Activated CD8-positive, alpha-beta memory T cell treated with anti-CD3 and anti-CD28 coated beads for 36 hours (primary cell): ENCODE results near the gene RTN4IP1. TPM values are rescaled to one million over a fixed set of nuclear protein-coding genes. Genes with fewer than 3 reads are reported as not detected.
"Not testable (repeated sequence)": the region's sequence is repeated elsewhere in the genome, so short reads cannot be mapped to it uniquely, and the experiment has no call there.

Experiments
- CTCF ChIA-PET: fragments of 350-600 bp; sonication (Branson Sonifier 250); formaldehyde crosslinking; loops from one replicate; lab custom pipeline; 2021; ENCODE audit warnings: antibody characterized with exemption; lab: Charles Lee
- POLR2A ChIA-PET: fragments of 350-600 bp; sonication (Branson Sonifier 250); formaldehyde crosslinking; loops from one replicate; lab custom pipeline; 2021; ENCODE audit warnings: antibody characterized with exemption; lab: Charles Lee
- total RNA-seq, 2 experiments: library from RNA; stranded (reverse); gene quantifications; one replicate each; pipeline ENCODE4 v1.2.3, GENCODE V29; 2021

Gene RTN4IP1
- total RNA-seq, 2 experiments from 2014 or later: 11.3 to 11.6 TPM

DNA sequence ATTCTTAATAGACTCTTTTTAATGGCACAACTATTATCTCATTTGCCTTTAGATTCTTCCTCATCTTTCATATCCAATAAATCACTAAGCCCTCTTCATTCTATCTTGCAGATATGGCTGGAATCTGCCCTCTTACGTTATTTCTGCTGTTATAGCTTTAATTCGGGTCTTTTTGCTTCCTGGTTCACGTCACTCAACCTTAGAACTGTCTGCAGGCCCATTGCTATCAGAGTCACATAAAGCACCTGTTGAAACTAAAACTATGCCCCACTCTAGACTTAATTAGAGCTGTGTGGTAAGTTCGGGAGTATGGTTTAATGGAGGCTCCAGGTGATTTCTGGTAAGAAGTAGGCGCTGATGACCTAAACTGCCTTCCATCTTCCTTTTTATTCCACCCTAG lies 1.1 kb upstream of the RTN4IP1 start:
- POLR2A ChIA-PET: interaction anchor here (0.6 kb wide), 1 partner anchor 699 kb away, joined by 3 read pairs; no protein-coding TSS in a partner anchor

DNA sequence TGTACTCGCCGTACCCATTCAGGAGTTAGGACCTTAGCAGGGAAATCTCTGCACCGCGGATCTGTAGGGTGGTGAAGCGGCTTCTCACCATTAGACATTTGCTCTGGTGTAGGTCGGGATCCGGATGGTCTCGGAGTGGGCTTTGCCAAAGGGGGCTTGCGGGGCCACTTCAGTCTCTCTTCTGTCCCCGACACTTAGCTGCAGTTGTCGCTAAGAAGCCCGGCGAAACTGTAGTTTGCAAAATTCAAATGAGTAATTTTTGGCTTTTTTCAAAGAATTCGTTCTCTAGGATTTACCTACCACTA lies 513 bp upstream of the RTN4IP1 start:
- ChIA-PET POLR2A (no interaction called here), CTCF (no interaction called here)

More for the DNA sequence above, 1.1 kb upstream of the RTN4IP1 start:
- CTCF ChIA-PET: no interaction called here

DNA sequence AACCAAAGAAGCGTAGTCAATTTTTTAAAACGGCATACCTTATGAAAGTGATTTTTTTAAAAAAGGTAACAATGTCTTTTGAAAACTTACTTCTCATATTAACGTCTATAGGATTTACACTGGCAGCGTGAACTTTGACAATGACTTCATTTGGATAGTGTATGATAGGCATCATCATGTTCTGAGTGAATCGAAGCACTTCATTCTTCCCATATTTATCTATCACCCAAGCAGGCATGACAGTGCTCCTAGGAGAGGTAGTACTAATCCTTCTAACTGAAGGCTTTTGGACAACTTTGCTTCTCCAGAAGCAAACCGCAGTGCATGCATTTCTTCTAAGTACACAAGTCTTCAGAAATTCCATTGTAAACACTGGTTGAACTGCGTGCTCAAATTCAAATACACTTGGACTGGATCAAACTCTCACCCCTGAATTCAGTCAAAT lies 618 bp downstream of the RTN4IP1 start:
- POLR2A ChIA-PET: interaction anchor here (0.5 kb wide), 1 partner anchor 824 kb away, joined by 3 read pairs; no protein-coding TSS in a partner anchor

DNA sequence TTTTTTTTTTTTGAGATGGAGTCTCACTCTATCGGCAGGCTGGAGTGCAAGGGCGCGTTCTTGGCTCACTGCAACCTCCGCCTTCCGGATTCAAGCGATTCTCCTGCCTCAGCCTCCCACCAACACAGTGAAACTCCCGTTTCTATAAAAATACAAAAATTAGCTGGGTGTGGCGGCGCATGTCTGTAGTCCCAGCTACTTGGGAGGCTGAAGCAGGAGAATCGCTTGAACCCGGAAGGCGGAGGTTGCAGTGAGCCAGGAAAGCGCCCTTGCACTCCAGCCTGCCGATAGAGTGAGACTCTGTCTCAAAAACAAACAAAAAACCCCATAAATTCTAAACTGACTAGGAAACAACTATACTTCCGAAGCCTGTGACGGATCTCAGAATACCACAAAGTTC lies 1.5 kb downstream of the RTN4IP1 start:
- POLR2A ChIA-PET: interaction anchor here (0.5 kb wide), 1 partner anchor 324 kb away, joined by 7 read pairs; no protein-coding TSS in a partner anchor
- CTCF ChIA-PET: not testable (repeated sequence)

More for the DNA sequence above, 618 bp downstream of the RTN4IP1 start:
- CTCF ChIA-PET: interaction anchor here (0.6 kb wide), 1 partner anchor 287 kb away, joined by 3 read pairs; no protein-coding TSS in a partner anchor

DNA sequence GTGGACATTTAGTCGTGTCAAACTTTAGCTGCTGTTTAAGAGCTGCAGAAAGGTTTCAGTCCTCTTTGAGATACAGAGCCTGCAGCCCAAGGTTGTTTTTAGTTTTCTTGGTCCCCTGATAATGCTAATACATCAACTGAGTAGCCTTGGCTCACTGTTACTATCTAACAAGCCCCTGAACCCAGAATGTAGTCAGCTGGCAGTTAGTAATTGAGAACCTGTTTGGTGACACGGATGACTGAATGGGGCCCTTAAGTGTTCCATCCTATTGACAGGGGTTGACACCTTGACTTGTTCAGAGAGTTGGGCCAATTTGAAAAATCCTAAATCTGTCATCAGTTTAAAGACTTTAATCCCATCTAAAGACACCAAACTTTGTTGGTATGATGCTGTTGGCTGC lies 2.8 kb downstream of the RTN4IP1 start:
- POLR2A ChIA-PET: no interaction called here
- CTCF ChIA-PET: interaction anchor here (0.9 kb wide), 1 partner anchor 16 kb away, joined by 3 read pairs; no protein-coding TSS in a partner anchor

DNA sequence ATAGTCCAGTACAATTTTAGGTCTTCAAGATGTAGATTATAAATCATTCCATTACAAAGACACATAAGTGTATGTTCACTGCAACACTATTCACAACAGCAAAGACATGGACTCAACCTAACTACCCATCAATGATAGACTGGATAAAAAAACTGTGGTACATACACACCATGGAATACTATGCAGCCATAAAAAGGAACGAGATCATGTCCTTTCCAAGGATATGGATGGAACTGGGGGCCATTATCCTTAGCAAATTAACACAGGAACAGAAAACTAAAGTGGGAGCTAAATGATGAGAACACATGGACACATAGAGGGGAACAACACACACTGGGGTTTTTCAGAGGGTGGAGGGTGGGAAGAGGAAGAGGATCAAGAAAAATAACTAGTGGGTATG lies 6.3 kb downstream of the RTN4IP1 start:
- ChIA-PET POLR2A (no interaction called here), CTCF (no interaction called here)

DNA sequence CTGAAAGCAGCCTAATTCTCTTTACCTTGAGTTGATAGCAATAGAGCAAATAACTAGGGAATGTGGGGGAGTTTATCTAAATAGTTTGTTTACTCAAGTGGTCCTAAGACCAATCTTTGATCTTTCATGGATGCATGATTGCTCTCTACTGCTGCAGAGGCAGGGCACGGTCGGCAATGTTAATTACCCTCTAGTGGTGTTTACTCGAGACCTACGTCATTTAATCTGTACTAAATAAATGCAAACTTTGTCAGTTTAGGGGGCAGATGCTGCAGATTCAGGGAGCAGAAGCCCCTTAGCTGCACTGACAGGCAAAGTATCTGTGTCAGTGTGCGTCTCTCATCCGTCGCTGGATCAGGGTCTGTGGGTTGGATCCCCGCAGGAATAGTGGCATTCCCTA lies 6.9 kb downstream of the RTN4IP1 start:
- CTCF ChIA-PET: no interaction called here
- POLR2A ChIA-PET: interaction anchor here (0.6 kb wide), 1 partner anchor 16 kb away, joined by 3 read pairs; no protein-coding TSS in a partner anchor

DNA sequence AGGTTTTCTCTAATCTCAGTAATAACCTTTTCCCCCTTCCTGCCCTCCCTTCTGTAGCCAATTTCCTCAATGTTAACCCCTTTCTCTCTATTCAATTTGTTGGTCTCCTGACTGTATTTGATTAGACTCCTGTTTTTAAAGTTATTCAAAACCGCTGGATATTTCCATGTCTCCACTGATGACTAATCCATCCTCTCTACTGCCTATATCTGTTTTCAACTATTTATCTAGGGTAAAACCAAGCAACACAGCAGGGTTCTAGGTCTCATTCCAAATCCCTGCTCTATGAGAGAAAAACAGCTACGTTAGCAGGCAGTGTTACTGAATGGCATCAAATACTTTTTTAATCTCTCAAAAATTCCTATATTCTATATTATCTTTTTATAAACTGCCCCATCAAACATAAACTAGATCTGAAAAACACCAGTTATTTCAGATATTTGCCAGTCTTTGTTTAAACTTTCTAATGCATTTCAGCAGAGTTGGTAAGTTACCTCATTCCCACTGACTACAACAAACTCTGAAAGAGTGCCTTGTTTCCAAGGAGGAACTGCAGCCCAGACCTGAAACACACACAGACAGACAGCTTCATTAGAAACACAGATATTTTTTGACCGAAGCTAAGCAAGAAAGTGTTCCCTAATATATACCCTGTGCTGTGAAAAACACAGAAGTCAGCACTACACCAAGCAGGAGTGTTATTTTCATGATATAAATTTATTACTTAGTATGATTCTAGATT lies 8.2 kb downstream of the RTN4IP1 start:
- ChIA-PET CTCF (no interaction called here), POLR2A (no interaction called here)

DNA sequence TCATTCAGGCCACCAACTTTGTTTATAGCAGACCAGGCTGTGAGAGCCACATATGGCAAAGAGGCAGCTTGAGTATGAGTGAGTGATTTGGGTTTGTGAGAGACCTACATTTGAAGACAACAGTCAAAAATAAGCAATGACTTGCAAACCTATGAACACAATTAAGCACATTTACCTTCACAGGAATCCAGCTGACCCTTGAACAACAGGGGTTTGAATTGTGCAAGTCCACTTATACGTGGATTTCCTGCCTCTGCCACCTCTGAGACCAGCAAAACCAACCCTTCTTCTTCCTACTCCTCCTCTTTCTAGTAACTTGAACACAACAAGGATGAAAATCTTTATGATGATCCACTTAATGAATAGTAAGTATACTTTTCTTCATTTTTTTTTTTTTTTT lies 10.1 kb downstream of the RTN4IP1 start:
- ChIA-PET POLR2A (no interaction called here), CTCF (interaction anchor here (1.2 kb wide), 1 partner anchor 378 kb away, joined by 3 read pairs; no protein-coding TSS in a partner anchor)

DNA sequence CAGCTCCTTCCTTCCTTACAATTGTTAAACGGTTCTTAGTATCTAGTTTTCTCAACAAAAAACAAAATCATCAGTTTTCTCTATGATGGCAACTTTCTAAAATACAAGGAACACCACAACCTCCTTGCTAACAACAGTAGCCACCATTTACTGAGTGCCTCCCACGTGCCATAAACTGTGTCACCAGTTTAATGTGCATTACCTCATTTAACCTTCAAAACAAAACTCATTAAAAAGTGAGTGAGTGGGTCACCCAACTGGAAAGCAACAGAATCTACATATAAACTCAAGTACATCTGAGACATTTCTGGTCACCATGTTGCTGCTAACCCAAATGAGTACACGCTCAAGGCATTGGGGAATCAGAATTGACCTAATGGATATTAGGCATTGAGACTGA lies 11.0 kb downstream of the RTN4IP1 start:
- ChIA-PET POLR2A (no interaction called here), CTCF (no interaction called here)

DNA sequence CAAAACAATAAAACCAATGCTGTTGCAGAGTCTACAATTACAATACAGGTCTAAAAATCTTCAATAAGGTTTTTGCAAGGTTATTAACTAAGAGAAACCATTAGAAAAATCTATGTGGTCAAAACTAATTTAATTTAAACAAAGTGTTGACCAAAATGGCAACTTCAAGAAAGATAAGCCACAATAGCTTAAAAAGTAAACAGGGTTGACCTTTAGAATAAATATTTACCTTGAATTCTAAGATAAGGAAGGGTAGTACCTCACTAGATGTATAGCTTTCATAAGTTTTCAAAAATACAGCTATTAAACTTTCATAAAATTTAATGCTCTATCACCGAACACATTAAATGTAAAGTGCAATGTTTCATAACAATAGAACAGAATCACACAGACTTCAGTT lies 11.4 kb downstream of the RTN4IP1 start:
- ChIA-PET POLR2A (no interaction called here), CTCF (no interaction called here)

DNA sequence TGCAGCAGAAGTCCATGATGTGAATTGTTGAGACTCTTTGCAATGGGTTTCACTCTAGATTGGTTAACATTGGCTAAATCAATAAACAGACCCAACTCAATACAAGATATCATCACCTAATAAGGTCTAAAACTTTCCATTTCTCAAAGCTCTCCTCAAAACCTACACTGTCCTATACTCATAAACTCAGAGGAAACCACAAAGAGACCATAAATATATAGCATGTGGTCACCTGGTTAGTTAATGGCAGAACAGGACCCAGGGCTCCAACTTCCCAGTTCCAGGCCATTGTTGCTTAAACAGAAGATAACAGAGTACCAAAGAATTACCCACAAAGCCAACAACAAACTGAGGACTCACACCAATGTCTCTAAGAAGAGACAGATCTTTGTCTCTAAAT lies 12.0 kb downstream of the RTN4IP1 start:
- POLR2A ChIA-PET: no interaction called here
- CTCF ChIA-PET: no interaction called here

DNA sequence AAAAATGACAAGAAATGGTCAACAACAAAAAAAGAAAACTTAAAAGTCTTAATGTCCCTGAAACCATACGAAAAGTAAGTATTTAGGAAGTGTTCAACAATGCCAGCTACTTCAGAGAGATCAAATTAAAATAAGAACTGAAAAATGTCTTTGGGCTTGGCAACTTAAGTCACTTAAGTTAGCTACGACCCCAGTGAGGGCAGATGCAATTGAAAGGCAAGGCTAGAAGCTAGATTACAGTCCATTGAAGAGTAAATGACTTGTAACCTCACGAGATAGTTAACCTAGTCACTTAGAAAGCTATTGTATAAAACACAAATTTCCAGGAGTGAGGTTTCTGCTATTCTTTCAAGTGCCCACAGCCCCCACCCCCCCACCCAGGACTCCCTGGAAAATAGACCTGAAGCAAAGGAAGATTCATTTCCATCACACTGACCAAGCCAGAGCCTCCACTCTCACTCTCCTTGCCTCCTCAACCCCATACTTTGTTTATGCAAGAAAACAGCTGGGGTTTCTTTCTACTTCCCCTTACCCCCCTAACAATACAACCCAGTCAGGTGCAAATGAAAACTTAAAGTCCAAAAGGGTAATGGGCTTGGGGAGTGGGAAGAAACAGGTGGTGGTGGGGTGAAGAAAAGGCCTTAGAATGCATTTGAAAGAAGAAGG lies 14.6 kb downstream of the RTN4IP1 start:
- POLR2A ChIA-PET: no interaction called here
- CTCF ChIA-PET: no interaction called here

DNA sequence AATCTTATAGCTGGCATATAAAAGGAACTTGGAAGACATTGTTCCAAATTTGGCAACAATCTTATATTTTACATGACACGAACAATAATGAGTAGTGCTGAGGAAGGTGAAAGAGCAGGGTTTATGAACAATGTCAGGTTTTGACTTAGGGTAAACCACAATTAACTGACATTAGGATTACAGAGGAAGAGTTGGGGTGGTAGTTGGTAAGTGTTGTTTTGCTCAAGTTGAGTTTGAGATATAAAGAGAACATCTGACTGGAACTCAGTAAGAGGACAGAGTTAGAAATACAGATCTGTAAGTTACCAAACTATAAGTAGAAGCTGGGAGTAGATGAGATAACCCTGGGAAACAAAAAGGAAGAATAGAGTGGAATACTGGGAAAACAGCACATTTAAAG lies 15.1 kb downstream of the RTN4IP1 start:
- POLR2A ChIA-PET: no interaction called here
- CTCF ChIA-PET: no interaction called here

DNA sequence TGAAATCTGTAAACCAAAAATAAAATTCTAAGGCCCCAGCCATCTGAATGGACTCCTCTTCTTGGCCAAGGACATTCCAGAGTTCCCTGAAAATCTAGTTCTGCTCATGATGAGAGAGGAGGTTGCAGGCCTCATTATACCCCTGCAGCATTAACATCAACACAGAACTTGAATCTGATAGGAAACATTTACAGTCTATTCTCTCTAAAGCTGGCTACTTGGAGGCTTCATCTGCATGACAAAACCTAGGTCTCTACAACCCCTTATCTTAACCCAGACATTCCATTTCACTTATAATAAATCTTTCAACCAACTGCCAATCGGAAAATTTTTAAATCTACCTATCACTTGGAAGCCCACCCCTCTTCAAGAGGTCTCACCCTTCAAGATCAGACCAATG lies 15.7 kb downstream of the RTN4IP1 start:
- ChIA-PET POLR2A (no interaction called here), CTCF (no interaction called here)

DNA sequence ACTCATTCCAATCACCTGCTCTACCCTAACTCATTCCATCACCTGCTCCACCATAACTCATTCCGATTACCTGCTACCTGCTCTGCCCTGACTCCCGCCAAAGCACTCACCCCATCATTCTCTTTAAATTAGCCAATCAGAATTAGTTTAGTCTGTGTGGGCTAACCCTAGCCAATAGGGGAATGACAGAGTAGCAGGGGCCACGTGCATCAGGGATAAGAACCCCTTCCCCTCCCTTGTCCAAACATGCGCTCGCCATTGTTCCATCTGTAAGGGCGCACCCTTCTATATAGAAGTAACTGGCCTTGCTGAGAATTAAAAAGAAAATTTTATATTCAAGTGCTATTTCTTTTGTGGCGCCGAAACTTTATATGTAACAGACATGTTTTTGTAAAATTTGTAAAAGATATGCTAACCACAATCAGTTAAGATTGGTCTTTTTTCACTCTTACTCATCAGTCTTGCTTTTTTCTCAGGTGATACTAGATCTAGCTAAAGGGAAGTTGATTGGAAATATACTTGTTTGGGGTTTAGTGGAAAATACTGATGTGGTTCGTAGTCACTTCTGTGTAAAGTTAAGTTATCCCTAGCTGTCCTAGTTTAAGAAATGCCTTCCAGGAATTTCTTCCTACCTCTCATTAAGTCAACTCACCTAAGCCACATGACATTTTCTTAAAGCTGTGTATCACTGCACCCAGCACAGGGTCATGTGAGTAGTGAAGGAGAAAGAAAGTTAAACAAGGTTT lies 16.5 kb downstream of the RTN4IP1 start:
- ChIA-PET CTCF (no interaction called here), POLR2A (no interaction called here)

DNA sequence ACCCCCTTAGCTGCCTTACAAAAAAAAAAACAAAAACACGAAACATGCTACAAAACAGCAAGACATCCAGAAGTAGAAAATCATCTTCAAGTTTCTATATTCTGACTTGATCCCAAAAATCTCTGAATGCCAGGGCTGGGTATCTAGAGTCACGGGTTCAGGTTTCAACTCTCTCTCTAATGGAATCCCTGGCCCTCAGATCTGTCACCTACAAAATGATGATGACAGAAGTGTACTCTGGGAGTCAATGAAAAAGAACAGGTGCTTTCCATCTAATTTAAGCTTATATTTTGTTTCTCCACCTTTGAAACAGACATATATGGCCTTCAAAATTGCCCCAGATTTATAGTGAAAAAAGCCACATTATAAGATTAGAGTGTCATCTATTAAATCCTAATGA lies 18.3 kb downstream of the RTN4IP1 start:
- CTCF ChIA-PET: interaction anchor here (1.4 kb wide), 1 partner anchor 369 kb away, joined by 4 read pairs; no protein-coding TSS in a partner anchor
- POLR2A ChIA-PET: interaction anchor here (0.6 kb wide), 1 partner anchor 446 kb away, joined by 3 read pairs; no protein-coding TSS in a partner anchor

DNA sequence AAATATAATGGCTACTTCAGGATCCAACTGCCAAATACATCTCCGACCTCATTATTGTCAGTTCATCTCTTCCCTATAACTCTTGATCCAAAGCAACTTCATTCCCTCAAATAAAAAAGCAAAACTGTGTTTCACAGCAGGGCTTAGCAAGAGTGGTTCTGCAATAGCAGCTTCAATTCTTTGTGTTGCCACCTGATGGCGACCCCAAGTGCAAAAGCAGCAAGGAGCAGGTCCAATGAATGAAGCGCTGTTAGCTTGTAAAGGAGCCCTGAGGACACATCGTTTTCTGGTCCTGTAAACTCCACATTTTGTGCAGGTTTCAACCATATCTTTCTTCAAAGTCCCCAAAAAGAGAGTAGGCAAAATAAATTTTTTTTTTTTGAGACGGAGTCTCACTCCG lies 19.6 kb downstream of the RTN4IP1 start:
- ChIA-PET POLR2A (no interaction called here), CTCF (interaction anchor here (1.4 kb wide), 1 partner anchor 370 kb away, joined by 4 read pairs; no protein-coding TSS in a partner anchor)

DNA sequence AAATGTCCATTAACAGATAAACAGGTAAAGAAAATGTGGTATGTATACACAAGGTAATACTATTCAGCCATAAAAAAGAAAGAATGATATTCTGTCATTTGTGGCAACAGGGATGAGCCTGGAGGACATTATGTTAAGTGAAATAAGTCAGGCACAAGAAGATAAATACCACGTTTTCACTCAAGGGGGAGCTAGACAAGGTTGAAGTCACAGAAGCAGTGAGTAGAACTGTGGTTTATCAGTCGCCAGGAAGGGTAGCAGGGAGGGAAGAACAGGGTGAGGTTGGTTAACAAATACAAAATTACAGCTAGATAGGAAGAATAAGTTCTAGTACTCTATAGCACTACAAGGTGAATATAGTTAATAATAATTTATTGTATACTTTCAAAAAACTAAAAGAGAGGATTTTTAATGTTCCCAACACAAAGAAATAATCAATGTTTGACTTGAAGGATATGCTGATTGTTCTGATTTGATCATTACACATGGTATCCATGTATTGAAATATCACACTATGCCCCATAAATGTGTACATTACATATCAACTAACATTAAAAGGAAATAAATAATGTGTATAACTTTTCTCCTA lies 21.1 kb downstream of the RTN4IP1 start:
- POLR2A ChIA-PET: no interaction called here
- CTCF ChIA-PET: interaction anchor here (0.7 kb wide), 1 partner anchor 468 kb away, joined by 3 read pairs; no protein-coding TSS in a partner anchor
